Measurements from ENCODE around the gene CD1E. TPM values are rescaled to one million over a fixed set of nuclear protein-coding genes. Genes with fewer than 3 reads are reported as not detected.

Gene CD1E
- total RNA-seq, 1 donor from 2014 or later, result not detected

DNA sequence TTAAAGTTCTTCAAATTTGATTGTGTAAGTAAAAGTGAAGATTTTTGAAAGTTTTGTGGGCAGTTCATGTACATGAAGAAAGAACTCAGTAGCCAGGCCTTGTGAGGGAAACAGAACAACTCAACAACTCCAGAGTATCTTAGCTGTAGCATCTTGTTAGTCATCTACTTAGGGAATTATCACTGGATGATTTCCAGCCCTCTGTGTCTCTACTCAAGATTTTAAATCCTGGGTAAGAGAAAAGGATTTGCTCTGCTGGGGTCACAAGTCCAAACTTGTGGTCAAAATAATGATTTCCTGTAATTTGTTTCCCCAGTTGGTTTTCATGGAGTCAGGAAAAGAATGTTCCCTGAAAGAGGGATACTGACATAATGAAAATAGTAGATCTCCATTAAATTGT, 37.4 kb downstream of the CD1E start:
- no peak overlapping the region for H3K4me3 ChIP-seq (ENCODE audit: low read depth, low read length)
- TF ChIP-seq, protein P1, sequence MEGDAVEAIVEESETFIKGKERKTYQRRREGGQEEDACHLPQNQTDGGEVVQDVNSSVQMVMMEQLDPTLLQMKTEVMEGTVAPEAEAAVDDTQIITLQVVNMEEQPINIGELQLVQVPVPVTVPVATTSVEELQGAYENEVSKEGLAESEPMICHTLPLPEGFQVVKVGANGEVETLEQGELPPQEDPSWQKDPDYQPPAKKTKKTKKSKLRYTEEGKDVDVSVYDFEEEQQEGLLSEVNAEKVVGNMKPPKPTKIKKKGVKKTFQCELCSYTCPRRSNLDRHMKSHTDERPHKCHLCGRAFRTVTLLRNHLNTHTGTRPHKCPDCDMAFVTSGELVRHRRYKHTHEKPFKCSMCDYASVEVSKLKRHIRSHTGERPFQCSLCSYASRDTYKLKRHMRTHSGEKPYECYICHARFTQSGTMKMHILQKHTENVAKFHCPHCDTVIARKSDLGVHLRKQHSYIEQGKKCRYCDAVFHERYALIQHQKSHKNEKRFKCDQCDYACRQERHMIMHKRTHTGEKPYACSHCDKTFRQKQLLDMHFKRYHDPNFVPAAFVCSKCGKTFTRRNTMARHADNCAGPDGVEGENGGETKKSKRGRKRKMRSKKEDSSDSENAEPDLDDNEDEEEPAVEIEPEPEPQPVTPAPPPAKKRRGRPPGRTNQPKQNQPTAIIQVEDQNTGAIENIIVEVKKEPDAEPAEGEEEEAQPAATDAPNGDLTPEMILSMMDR (conservative IDR thresholded peaks at IDR 0.05; ENCODE audit: low read depth, low read length), result no peak
- DNase-seq (ENCODE audit: low read depth), result peak; percentile 4

DNA sequence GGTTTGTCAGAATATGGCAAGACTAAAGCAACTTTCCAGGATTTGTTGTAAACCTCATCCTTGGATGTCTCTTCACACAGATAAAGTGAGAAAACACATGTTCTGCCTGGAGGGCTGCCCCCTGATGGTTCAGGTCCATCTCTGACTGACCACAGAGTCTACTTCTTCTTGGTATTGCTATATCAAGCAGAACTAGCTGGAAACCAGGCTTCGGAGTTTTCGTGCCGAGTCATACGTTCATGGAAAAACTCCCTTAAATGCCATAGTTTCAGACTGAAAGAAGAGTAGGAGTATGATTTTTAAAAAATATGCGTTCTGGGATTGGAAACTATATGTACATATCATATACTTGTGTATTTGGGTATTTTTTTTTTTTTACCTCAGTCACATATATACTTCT, 39.8 kb downstream of the CD1E start:
- DNase-seq (ENCODE audit: low read depth), result no peak
- no peak overlapping the region for H3K4me3 ChIP-seq (ENCODE audit: low read depth, low read length)
- TF ChIP-seq, protein P1 (conservative IDR thresholded peaks at IDR 0.05; ENCODE audit: low read depth, low read length), result no peak

DNA sequence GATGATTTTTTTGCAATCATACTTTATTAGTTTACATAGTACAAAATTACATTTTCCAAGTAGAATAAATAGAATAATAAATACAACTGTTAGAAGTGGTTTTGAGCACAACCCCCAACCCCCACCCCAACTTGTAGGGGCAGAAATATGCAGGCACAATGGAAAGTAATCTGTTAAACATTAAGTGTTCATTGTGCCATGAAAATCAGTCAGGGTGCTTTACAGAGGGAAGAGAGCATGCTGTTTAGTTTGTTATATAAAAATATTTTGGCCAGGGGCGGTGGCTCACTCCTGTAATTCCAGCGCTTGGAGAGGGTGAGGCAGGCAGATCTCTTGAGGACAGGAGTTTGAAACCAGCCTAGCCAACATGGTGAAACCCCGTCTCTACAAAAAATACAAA, 43.0 kb downstream of the CD1E start:
- TF ChIP-seq, protein P1 (conservative IDR thresholded peaks at IDR 0.05; ENCODE audit: low read depth, low read length), result no peak
- DNase-seq (ENCODE audit: low read depth), result peak; percentile 46
- no peak overlapping the region for H3K4me3 ChIP-seq (ENCODE audit: low read depth, low read length)

DNA sequence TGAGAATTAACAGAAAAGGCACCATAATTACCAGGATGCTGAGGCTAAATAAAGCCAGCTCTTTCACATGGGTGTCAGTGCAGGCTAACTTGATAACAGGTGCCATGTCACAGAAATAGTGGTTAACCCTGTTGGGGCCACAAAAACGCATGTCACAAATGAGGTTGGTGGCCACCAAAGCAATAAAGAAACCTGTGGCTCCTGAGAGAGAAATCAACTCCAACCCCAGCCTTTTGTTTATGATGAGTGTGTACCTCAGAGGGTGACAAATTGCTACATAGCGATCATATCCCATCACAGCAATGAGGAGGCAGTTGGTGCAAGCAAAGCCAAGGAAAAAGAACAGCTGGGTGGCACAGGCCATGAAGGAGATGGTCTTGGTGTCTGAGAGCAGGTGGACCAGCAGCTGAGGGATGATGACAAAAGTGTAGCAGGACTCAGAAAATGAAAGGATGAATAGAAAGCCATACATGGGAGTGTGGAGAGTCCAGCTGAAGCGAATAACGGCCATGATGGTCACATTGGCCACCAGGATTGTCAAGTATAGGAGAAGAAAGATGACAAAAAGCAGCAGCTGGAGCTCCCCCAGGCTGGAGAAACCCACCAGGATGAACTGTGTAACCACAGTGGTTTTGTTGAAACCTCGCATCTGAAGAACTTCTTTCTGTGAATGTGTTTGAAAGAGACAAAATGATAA, 45.3 kb downstream of the CD1E start, which contains the start of gene OR10T2:
TSS of gene OR10T2 (minus strand) at position 649 of the 697 bp plus-strand sequence. CDS start at position 649, 0 bp downstream.
- H3K4me3 ChIP-seq (ENCODE audit: low read depth, low read length), result no peak within 1 kb of the TSS
- DNase-seq (ENCODE audit: low read depth), result no peak

DNA sequence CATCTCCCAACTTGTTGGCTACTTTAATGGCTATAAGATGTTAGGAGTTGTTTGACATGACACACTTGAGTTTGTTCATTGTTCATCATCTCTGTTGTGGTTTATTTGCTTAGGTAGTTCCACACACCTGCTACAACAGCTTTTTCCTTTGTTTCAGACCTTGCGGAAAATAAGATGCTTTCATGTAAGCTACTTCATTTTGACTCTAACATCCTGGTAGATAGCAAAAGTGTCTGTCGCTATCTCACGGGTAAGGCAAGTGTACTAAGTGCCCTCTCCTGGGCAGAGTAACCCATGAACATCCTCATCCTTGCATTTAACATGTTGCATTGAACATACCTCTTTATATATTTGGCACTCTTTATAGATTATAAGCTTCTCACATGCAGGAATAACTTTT, 47.2 kb downstream of the CD1E start:
- no peak for DNase-seq (ENCODE audit: low read depth)
- no peak overlapping the region for H3K4me3 ChIP-seq (ENCODE audit: low read depth, low read length)
- TF ChIP-seq, protein P1 (conservative IDR thresholded peaks at IDR 0.05; ENCODE audit: low read depth, low read length), result no peak

More for the DNA sequence above, 45.3 kb downstream of the CD1E start, which contains the start of gene OR10T2:
- TF ChIP-seq, protein P1 (conservative IDR thresholded peaks at IDR 0.05; ENCODE audit: low read depth, low read length), result no peak

DNA sequence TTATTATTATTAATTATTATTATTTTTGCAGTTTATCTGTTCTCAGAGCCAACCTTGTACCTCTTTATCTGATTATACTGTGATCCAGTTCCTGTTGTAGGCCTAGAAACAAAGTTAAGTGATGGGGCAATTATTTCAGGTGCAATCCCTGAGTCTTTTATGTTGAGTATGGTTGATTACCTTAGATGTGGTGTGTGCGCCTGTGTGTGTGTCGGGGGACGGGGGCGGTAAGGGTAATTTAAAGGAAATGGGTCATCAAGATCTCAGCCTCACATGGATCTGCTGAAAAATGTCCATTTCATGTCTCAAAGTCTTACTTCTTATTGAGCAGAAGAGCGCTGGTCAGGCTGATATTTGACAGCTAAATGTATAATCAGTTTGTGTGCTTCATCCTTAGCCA, 53.4 kb downstream of the CD1E start:
- TF ChIP-seq, protein P1 (conservative IDR thresholded peaks at IDR 0.05; ENCODE audit: low read depth, low read length), result no peak
- DNase-seq (ENCODE audit: low read depth), result no peak
- no peak overlapping the region for H3K4me3 ChIP-seq (ENCODE audit: low read depth, low read length)

Other genes starting within 250 kb of the CD1E start
- 0.72 and 3.0 TPM in 2 replicates for gene CD1D, start 173.0 kb upstream of the CD1E start, total RNA-seq
- gene CD1A, start 99.5 kb upstream of the CD1E start, total RNA-seq, result not detected in 2 replicates
- not detected in 2 replicates for gene CD1C, start 64.0 kb upstream of the CD1E start, total RNA-seq
- not detected in 2 replicates for gene CD1B, start 22.4 kb upstream of the CD1E start, total RNA-seq
- gene OR10T2, start 45.6 kb downstream of the CD1E start, total RNA-seq, result not detected in 2 replicates
- not detected in 2 replicates for gene OR10K2, start 72.3 kb downstream of the CD1E start, total RNA-seq
- gene OR10K1, start 107.9 kb downstream of the CD1E start, total RNA-seq, result not detected in 2 replicates
- not detected in 2 replicates for gene OR10R2, start 118.3 kb downstream of the CD1E start, total RNA-seq
- not detected in 2 replicates for gene OR6Y1, start 200.5 kb downstream of the CD1E start, total RNA-seq
- gene OR6P1, start 216.7 kb downstream of the CD1E start, total RNA-seq, result not detected in 2 replicates
- not detected in 2 replicates for gene OR10X1, start 226.0 kb downstream of the CD1E start, total RNA-seq